Right kidney (tissue), 9 donors: Measurements from ENCODE around the gene TIMP2.
"Not testable (repeated sequence)": the region's sequence is repeated elsewhere in the genome, so short reads cannot be mapped to it uniquely, and the experiment has no call there.

Experiments used
- DNase-seq: peaks from one replicate; pipeline ENCODE4 v3.0.0-alpha.2; 2016
- long read RNA-seq, 8 donors: transcript quantifications; one replicate each; lab custom pipeline, GENCODE V29; 2026

The TIMP2 gene, protein sequence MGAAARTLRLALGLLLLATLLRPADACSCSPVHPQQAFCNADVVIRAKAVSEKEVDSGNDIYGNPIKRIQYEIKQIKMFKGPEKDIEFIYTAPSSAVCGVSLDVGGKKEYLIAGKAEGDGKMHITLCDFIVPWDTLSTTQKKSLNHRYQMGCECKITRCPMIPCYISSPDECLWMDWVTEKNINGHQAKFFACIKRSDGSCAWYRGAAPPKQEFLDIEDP
- long read RNA-seq, donor 1, transcript TIMP2-201 (5 exons, 3,652 nt), result major isoform, 35 of 36 reads
- long read RNA-seq, donor 1, partial matches to known transcripts, result 0 of 36 reads
- long read RNA-seq, donor 1, other reads (novel, unspliced or antisense), result 0 of 36 reads
- long read RNA-seq, donor 2, transcript TIMP2-201 (5 exons, 3,652 nt), result major isoform, 36 of 37 reads
- long read RNA-seq, donor 2, partial matches to known transcripts, result 0 of 37 reads
- long read RNA-seq, donor 2, other reads (novel, unspliced or antisense), result 0 of 37 reads
- long read RNA-seq, donor 3, transcript TIMP2-201 (5 exons, 3,652 nt), result major isoform, 20 of 30 reads
- long read RNA-seq, donor 3, partial matches to known transcripts, result 9 of 30 reads
- long read RNA-seq, donor 3, other reads (novel, unspliced or antisense), result 0 of 30 reads
- long read RNA-seq, donor 4, transcript TIMP2-201 (5 exons, 3,652 nt), result major isoform, 41 of 47 reads
- long read RNA-seq, donor 4, partial matches to known transcripts, result 5 of 47 reads
- long read RNA-seq, donor 4, other reads (novel, unspliced or antisense), result 0 of 47 reads
- long read RNA-seq, donor 5, transcript TIMP2-201 (5 exons, 3,652 nt), result major isoform, 34 of 37 reads
- long read RNA-seq, donor 5, partial matches to known transcripts, result 0 of 37 reads
- long read RNA-seq, donor 5, other reads (novel, unspliced or antisense), result 0 of 37 reads
- long read RNA-seq, donor 6, transcript TIMP2-201 (5 exons, 3,652 nt), result major isoform, 36 of 37 reads
- long read RNA-seq, donor 6, partial matches to known transcripts, result 0 of 37 reads
- long read RNA-seq, donor 6, other reads (novel, unspliced or antisense), result 0 of 37 reads
- long read RNA-seq, donor 7, result 0 reads
- long read RNA-seq, donor 8, transcript TIMP2-201 (5 exons, 3,652 nt), result major isoform, 39 of 40 reads
- long read RNA-seq, donor 8, partial matches to known transcripts, result 0 of 40 reads
- long read RNA-seq, donor 8, other reads (novel, unspliced or antisense), result 0 of 40 reads

DNA sequence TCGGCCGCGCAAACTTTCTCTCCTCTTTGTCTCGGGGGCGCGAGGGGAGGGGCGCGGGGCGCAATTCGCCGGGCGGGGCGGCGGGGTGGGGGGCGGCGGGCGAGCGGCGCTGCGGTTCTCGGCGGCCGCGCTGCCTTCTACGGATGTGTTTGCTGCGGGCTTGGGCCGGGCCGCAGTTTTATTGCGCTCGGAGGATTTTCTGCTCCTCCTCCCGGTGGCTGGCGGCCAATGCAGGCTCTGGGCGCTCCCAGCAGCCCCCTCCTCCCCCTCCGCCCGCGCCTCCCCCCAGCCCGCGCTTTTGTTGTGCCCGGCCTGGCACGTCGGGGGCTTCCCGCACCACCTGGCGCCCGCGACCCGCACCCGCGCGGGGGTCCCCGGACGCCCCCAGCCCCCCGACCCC, at the start of gene TIMP2:
TIMP2 (minus strand) TSS at position 154 of the 400 bp plus-strand sequence. CDS start 299 bp downstream, outside the sequence.
- no peak for DNase-seq

DNA sequence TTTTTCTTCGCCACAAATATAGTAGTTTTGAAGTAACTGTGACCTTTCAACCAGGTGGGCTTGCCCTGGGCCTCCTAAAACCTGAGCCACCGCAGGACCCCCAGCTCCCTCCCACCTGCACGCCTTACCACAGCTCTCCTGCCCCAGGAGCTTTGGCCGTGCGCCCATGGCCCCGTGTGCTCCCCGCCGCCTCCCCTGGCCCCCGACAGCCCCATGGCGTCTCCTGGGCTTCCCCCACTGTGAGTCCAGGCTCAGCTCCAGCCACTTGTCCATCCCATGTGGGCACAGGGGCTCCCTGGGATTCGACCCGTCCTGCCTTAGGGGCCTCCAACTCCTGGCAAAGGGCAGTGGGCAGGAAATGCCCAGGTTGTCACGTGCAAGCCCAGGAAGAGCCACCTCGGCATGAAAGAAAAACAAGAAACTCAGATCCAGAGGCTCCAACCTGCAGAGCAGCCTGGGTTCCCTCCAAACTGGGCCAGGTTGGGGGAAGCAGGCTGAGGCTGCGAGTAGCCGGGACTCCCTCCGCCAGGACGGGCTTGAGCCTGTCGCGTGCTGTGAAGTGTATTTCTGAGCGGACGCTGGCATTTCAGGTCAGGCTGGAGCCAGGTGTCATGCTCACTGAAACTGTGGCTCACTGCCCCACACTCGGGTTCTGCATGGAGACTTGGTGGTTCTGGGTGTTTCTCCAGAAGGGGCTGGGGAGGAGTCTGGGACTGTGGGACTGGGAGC, 48.8 kb upstream of the TIMP2 start:
- no peak for DNase-seq

DNA sequence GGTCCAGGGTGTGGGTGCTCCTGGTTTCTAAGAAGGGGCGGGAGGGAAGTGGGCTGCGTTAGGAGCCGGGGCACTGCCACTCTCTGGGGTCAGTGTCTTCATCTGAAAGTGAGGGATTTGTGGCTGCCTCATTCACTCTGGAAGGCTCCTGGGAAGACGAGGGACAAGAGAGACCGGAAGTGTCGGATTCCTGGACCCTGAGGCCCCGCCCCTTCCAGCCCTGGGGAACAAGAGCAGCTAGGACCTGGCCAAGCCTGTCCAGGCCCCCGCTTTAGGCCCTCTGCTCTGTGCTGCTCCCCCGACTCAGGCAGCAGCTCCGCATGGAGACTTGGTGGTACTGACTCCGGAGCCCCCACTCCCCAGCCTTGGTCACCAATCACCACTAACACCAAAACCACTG, 48.0 kb upstream of the TIMP2 start:
- no peak for DNase-seq

DNA sequence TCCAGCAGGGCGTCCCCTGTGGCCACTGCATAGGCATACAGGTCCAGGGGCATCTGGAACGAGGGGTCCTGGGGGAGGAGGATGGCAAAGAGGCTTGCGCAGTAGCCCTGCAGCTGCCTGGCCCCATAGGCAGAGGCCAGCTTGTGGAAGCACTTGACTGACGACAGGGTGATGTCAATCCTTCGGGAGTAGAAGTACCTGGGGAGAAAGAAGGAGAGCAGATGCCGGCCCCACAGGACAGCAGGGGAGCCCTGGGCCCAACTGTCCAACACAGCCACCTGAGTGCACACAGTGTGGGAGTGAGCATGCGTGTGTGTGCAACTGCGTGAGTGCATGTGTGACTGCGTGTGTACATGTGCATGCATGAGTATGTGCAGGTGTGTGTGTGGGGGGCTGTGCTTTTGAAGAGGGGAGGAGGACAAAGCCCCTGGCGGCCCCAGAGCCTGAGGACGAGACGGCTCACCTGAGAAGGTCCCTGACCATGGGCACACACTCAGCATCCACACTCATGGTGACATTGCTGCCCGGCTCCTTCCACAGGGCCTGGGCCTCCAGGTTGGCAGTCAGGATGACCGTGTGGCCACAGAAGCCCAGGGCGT, 47.4 kb upstream of the TIMP2 start:
- no peak for DNase-seq

DNA sequence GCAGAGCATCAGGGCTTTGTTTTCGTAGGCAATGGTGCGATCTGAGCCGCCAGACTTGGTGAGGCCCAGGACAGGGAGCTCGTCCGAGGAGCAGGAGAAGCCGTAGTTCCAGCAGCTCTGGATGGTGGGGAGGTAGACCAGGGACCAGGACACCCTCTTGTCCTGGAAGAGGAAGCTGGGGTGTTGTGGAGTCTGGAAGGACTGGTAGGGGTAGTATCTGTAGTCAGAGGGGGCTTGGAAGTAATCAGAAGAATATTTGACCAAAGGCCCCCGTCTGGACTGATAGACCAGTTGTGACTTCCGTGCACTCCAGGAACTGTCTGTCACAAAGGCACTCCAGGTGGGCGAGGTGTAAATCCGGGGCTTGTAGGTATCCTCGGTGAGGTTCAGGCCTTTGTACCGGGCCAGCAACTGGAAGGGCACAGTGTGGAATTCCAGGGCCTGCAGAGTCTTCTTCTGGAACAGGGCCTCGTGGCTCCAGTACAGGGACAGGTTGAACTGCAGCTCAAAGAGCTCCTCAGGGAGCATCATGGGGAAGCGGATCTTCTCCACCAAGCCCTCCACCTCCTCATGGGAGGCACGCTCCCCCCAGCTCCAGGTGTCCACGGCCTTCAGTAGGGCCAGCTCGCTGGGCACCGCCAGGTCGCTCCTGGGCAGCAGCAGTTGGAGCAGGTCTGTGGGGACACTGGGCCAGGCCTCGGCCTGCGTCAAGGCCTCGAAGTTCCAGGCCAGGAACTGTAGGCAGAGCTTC, 46.7 kb upstream of the TIMP2 start:
- no peak for DNase-seq

DNA sequence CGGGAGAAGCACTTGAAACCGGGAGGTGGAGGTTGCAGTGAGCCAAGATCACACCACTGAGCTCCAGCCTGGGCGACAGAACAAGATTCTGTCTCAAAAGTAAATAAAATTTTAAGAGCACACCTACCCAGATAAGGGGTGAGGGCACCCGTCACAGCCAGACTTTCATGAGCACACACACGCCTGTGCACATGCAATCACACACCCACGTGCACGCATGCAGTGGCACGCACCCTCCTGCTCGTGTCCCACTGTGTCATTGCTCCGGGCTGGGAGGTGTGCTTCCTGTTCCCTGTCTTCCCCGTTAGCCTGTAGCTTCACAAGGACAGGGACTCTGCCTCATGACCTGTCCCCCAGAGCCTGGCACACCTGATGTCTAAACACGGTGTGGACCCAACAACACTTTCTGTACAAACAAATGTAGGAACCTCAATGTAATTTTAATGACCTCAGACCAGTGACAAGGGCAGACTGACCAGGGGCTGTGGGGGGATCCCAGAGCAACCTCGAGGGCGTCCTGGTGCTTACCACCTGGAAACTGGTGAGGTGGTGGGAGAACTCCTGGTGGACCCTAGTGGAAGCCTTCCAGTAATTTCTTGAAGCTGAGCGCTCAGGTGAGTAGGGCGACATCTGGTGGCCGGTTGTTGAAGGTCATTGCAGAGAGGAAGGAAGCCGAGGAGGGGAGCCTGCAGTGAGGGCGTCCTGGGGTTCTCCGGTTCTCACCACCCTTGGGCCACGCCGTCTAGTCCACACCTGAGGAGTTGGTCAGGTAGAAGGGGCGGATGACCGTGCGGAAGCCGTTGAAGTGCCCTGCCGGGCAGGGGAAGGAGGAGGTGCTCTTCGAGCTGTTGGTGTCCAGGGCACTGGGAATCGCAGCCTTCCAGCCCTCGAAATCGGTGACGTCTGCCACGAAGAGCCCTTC, 45.9 kb upstream of the TIMP2 start:
- peak; percentile 77 for DNase-seq

DNA sequence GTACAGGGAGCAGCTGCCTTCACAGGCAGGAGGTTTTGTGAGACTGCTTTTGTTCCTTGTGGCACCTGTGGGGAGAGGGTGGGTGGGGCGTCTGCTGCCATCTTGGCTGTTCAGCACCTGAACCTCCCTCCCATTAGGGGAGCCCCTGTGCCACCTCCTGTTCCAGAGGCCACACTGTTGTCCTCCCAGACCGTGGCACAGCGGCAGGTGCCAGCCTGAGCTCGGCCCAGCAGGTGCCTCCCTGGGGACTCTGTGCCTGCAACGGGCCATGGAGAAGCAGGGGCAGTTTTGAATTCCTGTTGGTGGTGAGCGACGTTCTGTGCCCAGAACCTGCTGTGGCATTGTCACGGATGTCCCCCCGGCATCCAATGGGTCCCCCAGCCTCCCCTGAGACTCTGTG, 44.7 kb upstream of the TIMP2 start:
- no peak for DNase-seq

DNA sequence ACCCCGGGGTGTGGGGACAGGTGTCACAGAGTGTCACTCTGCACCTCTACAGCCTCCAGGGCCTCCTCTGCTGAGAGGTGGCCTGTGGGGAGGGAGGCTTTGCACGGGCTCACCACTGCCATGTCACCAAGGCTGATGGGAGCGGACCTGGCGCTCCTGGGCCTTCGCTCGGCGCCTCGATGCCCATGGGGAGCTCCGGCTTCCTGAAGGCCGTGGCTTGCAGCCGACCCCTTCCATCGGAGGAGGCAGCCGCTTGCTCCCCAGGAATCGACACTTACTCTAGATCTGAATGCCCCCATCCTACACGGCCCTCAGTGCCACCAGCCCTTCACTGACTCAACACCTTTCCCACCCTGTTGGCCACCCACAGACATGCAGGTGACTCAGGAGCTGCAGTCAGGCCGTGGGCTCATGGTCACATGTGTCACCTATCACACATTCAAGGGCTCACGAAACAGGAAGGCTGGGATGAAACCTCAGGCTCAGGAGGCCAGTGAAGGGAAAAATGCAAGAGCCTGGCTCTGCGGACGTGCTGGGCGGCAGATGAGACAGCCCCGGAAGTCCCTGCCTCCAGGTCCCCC, 42.7 kb upstream of the TIMP2 start:
- no peak for DNase-seq

DNA sequence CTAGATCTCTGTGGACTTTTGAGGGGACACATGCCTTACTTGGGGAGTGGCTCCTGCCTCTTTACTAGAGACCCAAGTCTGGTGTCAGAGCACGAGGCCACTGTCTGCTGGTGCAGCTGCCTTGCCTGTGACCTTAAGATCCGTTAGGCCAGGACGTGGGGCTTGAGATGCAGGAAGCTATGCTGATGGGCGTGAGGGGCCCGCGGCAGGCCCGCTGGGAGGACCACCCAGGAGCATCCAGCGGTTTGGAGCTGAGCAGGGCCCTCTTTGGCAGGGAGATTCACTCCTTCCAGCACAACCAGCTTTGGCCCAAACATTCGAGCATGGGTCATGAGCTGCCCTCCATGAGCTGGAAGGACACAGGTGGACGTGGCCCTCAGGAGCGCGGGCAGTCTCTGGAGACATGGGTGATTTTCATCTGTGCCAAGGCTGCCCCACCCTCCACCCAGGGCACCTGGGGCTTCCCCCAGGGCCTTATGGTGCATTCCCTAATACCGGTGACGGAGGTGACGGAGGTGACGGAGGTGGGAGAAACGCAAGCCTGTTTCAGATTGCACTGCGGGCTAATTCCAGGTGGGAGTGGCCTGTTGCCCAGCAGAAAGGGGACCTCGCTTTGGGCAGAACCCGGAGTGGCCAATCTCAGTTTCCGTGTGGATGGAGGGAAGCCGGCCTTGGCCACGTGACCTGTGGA, 41.9 kb upstream of the TIMP2 start:
- DNase-seq, result no peak

DNA sequence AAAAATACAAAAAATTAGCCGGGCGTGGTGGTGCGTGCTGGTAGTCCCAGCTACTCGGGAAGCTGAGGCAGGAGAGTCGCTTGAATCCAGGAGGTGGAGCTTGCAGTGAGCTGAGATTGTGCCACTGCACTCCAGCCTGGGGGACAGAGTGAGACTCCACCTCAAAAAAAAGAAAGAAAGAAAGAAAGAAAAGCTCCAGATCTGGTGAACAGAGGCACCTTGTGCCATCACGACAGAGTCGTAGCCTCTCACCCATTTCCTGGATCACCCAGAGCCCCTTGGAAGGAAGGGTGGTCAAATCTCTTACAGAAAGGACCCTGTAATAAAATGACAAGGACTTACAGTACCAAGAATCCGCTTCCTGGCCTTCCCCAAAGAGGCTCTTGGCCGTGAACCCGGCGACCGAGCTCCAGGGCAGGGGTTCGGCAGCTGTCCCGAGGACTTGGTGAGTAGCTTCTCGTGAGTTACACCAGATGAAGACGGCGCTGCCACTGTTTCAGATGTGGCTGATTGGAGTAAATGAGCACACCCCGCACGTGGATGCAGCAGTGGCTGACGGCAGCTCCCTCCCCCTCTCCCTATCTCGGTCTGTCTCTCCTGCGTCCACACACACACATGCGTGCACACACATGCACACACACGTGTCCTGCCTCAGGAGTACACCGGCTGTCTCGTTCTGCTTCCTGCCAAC, 41.1 kb upstream of the TIMP2 start:
- no peak for DNase-seq

DNA sequence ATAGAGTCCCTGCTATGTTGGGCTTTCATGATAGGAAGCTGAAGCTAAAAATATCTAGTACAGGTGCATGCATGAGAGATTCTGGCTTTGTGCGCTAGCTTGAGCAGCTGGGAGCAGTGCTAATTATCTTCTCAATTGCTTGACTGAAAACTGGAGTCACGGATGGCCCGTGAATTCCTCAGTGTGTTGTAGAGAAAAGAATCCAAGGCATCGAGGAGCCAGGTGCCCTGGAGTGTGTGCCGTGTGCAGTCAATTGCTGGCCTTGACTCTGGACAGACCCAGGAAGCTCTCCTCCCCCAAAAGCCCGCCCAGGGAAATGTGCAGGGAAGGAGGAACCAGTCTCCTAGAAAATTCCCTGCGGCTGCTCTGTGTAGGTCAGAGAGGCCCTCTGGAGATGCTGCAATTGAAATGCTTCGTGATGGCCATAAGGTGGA, 40.3 kb upstream of the TIMP2 start:
- no peak for DNase-seq

DNA sequence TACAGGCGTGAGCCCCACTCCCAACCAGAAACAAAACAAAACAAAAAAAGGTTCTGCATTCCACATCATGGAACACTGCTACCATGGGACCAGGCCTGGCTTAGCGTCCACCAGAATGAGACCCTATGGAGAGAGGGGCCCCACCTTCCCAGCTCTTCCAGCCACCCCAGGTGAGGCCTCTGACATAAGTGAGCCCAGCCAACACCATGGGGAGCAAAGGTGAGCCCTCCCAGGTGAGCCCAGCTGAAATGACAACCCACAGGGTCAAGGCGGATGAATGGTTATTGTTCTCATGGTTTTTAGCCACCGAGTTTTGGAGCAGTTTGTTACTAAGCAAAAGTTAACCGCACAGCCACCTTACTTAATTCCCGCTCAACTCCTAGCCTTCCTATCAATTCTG, 38.2 kb upstream of the TIMP2 start:
- DNase-seq, result no peak

DNA sequence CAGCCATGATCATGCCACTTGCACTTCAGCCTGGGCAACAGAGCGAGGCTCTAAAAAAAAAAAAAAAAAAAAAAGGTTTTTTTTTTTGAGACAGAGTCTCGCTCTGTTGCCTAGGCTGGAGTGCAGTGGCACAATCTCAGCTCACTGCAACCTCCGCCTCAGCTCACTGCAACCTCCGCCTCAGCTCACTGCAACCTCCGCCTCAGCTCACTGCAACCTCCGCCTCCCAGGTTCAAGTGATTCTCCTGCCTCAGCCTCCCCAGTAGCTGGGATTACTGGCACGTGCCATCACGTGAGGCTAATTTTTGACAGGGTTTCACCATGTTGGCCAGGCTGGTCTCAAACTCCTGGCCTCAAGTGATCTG, 37.8 kb upstream of the TIMP2 start:
- DNase-seq, result not testable (repeated sequence)

DNA sequence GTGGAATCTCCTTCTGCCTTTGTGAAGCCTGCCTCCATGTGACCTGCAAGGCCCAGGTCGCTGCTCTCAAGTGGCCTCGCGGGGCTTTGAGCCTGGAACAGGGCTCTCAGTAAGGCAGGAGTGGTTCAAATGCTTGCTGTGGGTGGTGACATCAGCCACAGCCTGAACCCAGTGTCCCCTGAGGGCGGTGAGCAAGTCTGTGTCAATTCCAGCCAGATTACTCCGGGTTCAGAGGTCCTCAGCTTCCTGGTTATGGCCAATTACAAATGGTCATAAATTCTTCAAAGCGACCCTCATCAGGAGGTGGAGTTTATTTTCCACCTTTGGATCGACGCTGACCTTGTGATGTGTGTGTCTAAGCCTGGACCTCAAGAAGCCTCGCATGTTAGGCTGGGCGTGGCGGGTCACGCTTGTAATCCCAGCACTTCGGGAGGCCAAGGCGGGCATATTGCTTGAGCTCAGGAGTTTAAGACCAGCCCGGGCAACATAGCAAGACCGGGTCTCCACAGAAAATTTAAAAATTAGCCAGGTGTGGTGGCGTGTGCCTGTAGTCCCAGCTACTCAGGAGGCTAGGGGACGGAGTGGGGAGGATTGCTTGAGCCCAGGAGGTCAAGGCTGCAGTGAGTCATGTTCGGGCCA, 37.3 kb upstream of the TIMP2 start:
- no peak for DNase-seq

DNA sequence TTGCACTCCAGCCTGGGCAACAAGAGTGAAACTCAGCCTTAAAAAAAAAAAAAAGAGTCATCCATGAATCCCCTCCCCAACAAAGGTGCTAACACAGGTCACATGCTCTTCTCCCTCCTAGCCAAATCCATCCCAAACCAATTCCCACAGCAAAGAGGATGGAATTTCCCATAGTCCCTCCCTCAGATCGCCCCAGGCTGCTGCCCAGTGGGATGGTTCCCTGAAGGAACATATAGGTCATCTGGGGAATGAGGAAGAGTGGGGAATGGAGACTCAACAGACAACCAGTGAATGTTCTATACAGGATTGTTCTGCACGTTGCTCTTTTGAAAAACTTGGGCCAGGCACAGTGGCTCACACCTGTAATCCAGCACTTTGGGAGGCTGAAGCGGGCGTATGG, 36.4 kb upstream of the TIMP2 start:
- DNase-seq, result no peak

DNA sequence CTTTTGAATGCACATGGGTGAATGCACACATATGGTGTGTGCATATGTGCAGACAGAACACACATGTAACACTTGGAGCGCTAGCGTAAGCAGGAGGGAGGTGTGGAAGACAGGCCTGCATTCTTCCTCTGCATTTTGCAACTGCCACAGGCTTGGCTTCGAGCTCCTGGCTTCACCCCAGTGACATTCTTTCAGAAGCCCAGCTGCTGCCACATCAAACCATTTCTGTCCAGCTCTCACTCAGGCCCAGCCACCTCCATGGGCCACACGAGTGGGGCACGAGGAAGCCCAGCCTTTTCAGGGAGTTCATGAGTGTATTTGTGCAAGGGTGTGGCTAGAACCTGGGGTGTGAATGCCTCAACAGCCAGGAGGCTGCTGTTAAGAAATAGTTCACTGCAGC, 35.7 kb upstream of the TIMP2 start:
- DNase-seq, result no peak

DNA sequence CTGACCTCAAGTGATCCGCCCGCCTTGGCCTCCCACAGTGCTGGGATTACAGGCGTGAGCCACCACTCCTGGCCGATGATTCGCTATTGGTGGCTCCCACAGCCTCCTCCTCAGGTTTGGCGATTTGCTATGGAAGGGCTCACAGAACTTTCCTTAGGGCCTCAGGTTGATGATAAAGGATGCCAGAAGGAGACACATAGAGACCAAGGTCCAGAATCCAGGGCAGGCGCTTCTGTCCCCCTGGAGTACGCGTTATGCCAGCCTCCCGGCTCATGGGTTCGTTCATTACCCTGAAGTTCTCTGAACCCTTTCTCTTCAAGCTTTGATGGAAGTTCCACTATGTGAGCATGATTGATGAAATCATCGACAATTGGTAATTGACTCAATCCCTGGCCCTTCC, 34.6 kb upstream of the TIMP2 start:
- no peak for DNase-seq
